Astrocyte (in vitro differentiated cells and primary cell): ENCODE data around the gene THSD8. TPM values are rescaled to one million over a fixed set of nuclear protein-coding genes. Genes with fewer than 3 reads are reported as not detected.

Experiments
- DNase-seq: peaks from one replicate; pipeline ENCODE4 v3.0.0-alpha.2; 2010; ENCODE audit warnings: low read depth
- FAIRE-seq: peaks from 2 replicates; lab custom pipeline; 2011; peaks lifted over from hg19 to GRCh38; lab: Jason Lieb, UNC
- H2AFZ ChIP-seq: 2 replicates; pipeline ENCODE4 v1.6.0; 2012; ENCODE audit warnings: low read depth, low read length, inconsistent platforms
- H3K27ac ChIP-seq: 2 replicates; pipeline ENCODE4 v1.5.1; 2011; ENCODE audit warnings: low read depth, low read length, inconsistent platforms
- H3K27me3 ChIP-seq: 2 replicates; pipeline ENCODE4 v1.6.0; 2011; ENCODE audit warnings: low read length, inconsistent platforms; ENCODE audit not compliant: insufficient read depth
- H3K36me3 ChIP-seq: 2 replicates; pipeline ENCODE4 v1.5.1; 2011; ENCODE audit warnings: low read length, inconsistent platforms; ENCODE audit not compliant: insufficient read depth
- H3K4me1 ChIP-seq: 2 replicates; pipeline ENCODE4 v1.5.1; 2011; ENCODE audit warnings: low read length, inconsistent platforms; ENCODE audit not compliant: insufficient read depth
- H3K4me2 ChIP-seq: 2 replicates; pipeline ENCODE4 v1.6.0; 2012; ENCODE audit warnings: low read length, inconsistent platforms
- H3K4me3 ChIP-seq: 2 replicates; pipeline ENCODE4 v1.5.1; 2011; ENCODE audit warnings: low read depth, mild to moderate bottlenecking, low read length, inconsistent platforms; ENCODE audit not compliant: insufficient read depth
- H3K79me2 ChIP-seq: 2 replicates; pipeline ENCODE4 v1.6.0; 2012; ENCODE audit warnings: mild to moderate bottlenecking, low read length, inconsistent platforms; ENCODE audit not compliant: insufficient read depth
- H3K9ac ChIP-seq: 2 replicates; pipeline ENCODE4 v1.6.0; 2012; ENCODE audit warnings: mild to moderate bottlenecking, low read length, inconsistent platforms
- H3K9me3 ChIP-seq: 2 replicates; pipeline ENCODE4 v1.5.1; 2012; ENCODE audit warnings: low read depth, mild to moderate bottlenecking, low read length, inconsistent platforms; ENCODE audit not compliant: insufficient read depth
- H4K20me1 ChIP-seq: 2 replicates; pipeline ENCODE4 v1.6.0; 2012; ENCODE audit warnings: low read length, inconsistent platforms; ENCODE audit not compliant: insufficient read depth
- H3K27ac Mint-ChIP-seq: one replicate; pipeline ENCODE4 v1.8.0; 2021; ENCODE audit warnings: mild to moderate bottlenecking, mixed read lengths; ENCODE audit not compliant: unreplicated experiment
- H3K27me3 Mint-ChIP-seq: one replicate; pipeline ENCODE4 v1.8.0; 2021; ENCODE audit warnings: low read depth, mixed read lengths; ENCODE audit not compliant: unreplicated experiment
- H3K36me3 Mint-ChIP-seq: one replicate; pipeline ENCODE4 v1.8.0; 2021; ENCODE audit warnings: low read depth, mixed read lengths; ENCODE audit not compliant: unreplicated experiment
- H3K4me1 Mint-ChIP-seq: one replicate; pipeline ENCODE4 v1.8.0; 2021; ENCODE audit warnings: low read depth, mixed read lengths; ENCODE audit not compliant: unreplicated experiment
- H3K4me3 Mint-ChIP-seq: one replicate; pipeline ENCODE4 v1.8.0; 2021; ENCODE audit warnings: mild to moderate bottlenecking, moderate library complexity, mixed read lengths; ENCODE audit not compliant: unreplicated experiment
- H3K9me3 Mint-ChIP-seq: one replicate; pipeline ENCODE4 v1.8.0; 2021; ENCODE audit warnings: mild to moderate bottlenecking, mixed read lengths; ENCODE audit not compliant: unreplicated experiment
- EZH2 ChIP-seq: IDR thresholded peaks from 2 replicates; pipeline ENCODE4 v1.6.1; 2012; ENCODE audit warnings: mild to moderate bottlenecking, low read length, inconsistent platforms; ENCODE audit not compliant: insufficient read depth
- total RNA-seq: library from RNA; stranded (reverse); gene quantifications from 2 replicates; pipeline ENCODE4 v1.2.1, GENCODE V29; 2021
- TF ChIP-seq, protein P1 (sequence below): IDR thresholded peaks from 2 replicates; pipeline ENCODE4 v1.5.1; 2011; ENCODE audit warnings: low read depth, mild to moderate bottlenecking, inconsistent platforms, low read length, moderate library complexity; ENCODE audit not compliant: insufficient read depth

Gene THSD8
- total RNA-seq, 1 donor from 2014 or later: 3.6 TPM

DNA sequence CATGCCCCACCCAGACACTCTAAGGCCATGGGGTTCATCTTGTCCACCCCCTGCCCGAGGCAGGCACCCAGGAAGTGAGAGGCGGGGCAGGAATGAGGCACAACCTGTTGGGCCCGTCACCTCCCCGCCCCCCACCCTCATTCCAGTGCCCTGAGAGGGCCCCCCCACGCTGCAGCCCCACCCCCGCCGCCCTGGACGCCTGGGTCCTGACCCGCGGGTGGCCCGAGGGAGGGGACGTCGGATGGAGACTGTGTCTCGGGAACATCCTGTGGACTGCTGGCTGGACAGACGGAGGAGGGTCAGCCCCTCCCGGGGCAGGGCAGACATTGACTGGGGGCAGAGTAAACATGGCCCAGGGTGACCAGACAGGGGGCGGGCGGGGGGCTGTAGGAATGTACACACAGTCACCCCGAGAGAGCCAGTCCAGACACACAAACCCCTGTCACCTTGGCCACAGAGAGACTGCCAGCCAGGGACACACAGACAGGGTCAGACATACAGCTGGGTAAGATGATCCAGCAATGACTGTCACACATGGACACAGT lies 17.9 kb upstream of the THSD8 start:
- no peaks in the 10 kb centered on the region for H3K27me3 Mint-ChIP-seq

GRCh38 chr19:12784394-12784870 lies 17.4 kb upstream of the THSD8 start:
- no peak overlapping the region for H2AFZ ChIP-seq
- no peak for DNase-seq
- no peaks in the 10 kb centered on the region for H3K79me2 ChIP-seq
- Mint-ChIP-seq H3K36me3 (no peaks in the 10 kb centered on the region), H3K27me3 (no peaks in the 10 kb centered on the region), H3K9me3 (no peaks in the 10 kb centered on the region), H3K4me1 (peaks cover 21% of the 10 kb centered on the region), H3K27ac (no peak overlapping the region), H3K4me3 (no peak overlapping the region)
- no peaks in the 10 kb centered on the region for H3K9me3 ChIP-seq
- no peak overlapping the region for H3K4me3 ChIP-seq
- no peaks in the 10 kb centered on the region for H3K27me3 ChIP-seq
- peak overlapping the region; percentile 52 for H3K9ac ChIP-seq
- H3K36me3 ChIP-seq: no peaks in the 10 kb centered on the region
- no peak for FAIRE-seq
- no peaks in the 10 kb centered on the region for H4K20me1 ChIP-seq
- TF ChIP-seq EZH2: no peak
- TF ChIP-seq, protein P1, sequence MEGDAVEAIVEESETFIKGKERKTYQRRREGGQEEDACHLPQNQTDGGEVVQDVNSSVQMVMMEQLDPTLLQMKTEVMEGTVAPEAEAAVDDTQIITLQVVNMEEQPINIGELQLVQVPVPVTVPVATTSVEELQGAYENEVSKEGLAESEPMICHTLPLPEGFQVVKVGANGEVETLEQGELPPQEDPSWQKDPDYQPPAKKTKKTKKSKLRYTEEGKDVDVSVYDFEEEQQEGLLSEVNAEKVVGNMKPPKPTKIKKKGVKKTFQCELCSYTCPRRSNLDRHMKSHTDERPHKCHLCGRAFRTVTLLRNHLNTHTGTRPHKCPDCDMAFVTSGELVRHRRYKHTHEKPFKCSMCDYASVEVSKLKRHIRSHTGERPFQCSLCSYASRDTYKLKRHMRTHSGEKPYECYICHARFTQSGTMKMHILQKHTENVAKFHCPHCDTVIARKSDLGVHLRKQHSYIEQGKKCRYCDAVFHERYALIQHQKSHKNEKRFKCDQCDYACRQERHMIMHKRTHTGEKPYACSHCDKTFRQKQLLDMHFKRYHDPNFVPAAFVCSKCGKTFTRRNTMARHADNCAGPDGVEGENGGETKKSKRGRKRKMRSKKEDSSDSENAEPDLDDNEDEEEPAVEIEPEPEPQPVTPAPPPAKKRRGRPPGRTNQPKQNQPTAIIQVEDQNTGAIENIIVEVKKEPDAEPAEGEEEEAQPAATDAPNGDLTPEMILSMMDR: no peak
- H3K27ac ChIP-seq: peak overlapping the region; percentile 81
- peak overlapping the region; percentile 2 for H3K4me2 ChIP-seq
- H3K4me1 ChIP-seq: peaks cover 57% of the 10 kb centered on the region

More for the DNA sequence above, 17.9 kb upstream of the THSD8 start:
- Histone ChIP-seq H3K4me3 (no peak overlapping the region), H3K4me2 (peak overlapping the region; percentile 94), H3K9ac (peak overlapping the region; percentile 83), H3K9me3 (no peaks in the 10 kb centered on the region), H3K4me1 (peaks cover 57% of the 10 kb centered on the region), H4K20me1 (no peaks in the 10 kb centered on the region), H3K79me2 (no peaks in the 10 kb centered on the region), H3K27ac (peak overlapping the region; percentile 81), H3K36me3 (no peaks in the 10 kb centered on the region), H3K27me3 (no peaks in the 10 kb centered on the region), H2AFZ (no peak overlapping the region)
- FAIRE-seq (no peak), DNase-seq (no peak)
- Mint-ChIP-seq H3K9me3 (no peaks in the 10 kb centered on the region), H3K27ac (peak overlapping the region; percentile 92), H3K36me3 (no peaks in the 10 kb centered on the region), H3K4me3 (peak overlapping the region; percentile 73), H3K4me1 (peaks cover 23% of the 10 kb centered on the region)
- TF ChIP-seq EZH2: no peak
- TF ChIP-seq, protein P1: no peak

- no peaks in the 10 kb centered on the region for H3K36me3 Mint-ChIP-seq
- H3K4me1 Mint-ChIP-seq: peaks cover 18% of the 10 kb centered on the region
- no peak overlapping the region for H3K4me3 ChIP-seq
- no peaks in the 10 kb centered on the region for H3K27me3 ChIP-seq
- no peaks in the 10 kb centered on the region for H3K9me3 ChIP-seq
- no peak overlapping the region for H2AFZ ChIP-seq
- H3K36me3 ChIP-seq: no peaks in the 10 kb centered on the region
- H3K4me1 ChIP-seq: peaks cover 53% of the 10 kb centered on the region
- H3K27ac Mint-ChIP-seq: no peak overlapping the region
- H3K9me3 Mint-ChIP-seq: no peaks in the 10 kb centered on the region
- H3K4me3 Mint-ChIP-seq: no peak overlapping the region
- FAIRE-seq (no peak), DNase-seq (no peak)
- H3K27ac ChIP-seq: peak overlapping the region; percentile 81
- peak overlapping the region; percentile 52 for H3K9ac ChIP-seq
- no peaks in the 10 kb centered on the region for H3K27me3 Mint-ChIP-seq
- no peaks in the 10 kb centered on the region for H3K79me2 ChIP-seq
- H3K4me2 ChIP-seq: peak overlapping the region; percentile 2
- H4K20me1 ChIP-seq: no peaks in the 10 kb centered on the region
- TF ChIP-seq EZH2: no peak
- TF ChIP-seq, protein P1: no peak
These were observed 16.9 kb upstream of the THSD8 start for GRCh38 chr19:12784871-12785430.
